Measurements from ENCODE around the gene SSC5D. TPM values are rescaled to one million over a fixed set of nuclear protein-coding genes. Genes with fewer than 3 reads are reported as not detected.

SSC5D gene
- total RNA-seq, 2 donors from 2014 or later, result 32.4 to 40.6 TPM

GRCh38 chr19:55542292-55542855, 54.1 kb downstream of the SSC5D start:
- intact Hi-C loops (cut with DNase I), result no loop called here
- no peak for DNase-seq (ENCODE audit: low spot score)

DNA sequence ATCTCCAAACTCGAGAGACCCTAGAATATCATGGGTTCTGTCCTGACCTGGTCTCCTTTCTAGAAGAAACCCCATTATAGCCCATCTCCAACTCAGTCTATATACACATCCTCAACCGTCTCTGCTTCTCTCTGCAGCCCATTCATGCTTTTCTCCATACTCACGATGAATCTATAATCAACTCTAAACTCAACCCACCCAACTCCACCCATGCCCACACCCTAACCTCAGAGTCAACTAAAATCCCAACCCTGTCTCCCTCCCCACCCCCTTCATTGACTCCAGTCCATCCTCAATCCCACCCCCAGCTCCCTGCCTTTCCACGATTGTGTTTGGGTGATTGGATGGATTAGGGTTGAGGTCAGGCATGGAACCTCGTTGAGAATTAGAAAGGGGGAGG, 55.3 kb downstream of the SSC5D start:
- DNase-seq (ENCODE audit: low spot score), result no peak
- intact Hi-C loops (cut with DNase I), result no loop called here

DNA sequence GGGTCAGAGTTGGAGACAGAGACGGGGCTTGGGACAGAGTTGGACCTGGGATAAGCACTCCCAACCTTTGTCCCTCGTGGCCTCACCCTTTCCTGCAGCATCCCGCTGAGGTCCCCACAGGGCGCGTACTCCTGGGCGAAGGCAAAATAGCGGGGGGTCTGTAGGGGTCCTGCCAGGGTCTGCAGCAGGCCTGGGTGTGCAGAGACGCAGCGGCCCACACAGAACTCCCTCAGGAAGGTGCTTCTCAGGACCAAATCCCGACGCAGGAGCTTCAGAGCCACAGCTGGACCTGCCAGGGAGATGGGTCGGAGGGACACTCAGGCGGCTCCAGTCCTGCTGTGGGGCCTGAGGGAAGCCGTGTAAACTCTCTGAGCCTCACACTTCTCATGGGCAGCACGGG, 55.8 kb downstream of the SSC5D start:
- intact Hi-C loops (cut with DNase I), result no loop called here
- DNase-seq (ENCODE audit: low spot score), result no peak

- intact Hi-C loops (cut with DNase I), result no loop called here
- no peak for DNase-seq (ENCODE audit: low spot score)
These were observed 56.7 kb downstream of the SSC5D start for GRCh38 chr19:55544776-55545439.

GRCh38 chr19:55545443-55545842, 57.2 kb downstream of the SSC5D start, which contains the start of gene SBK3:
Gene SBK3 (minus strand): TSS chr19:55545543. CDS start chr19:55545543, 0 bp downstream.
- DNase-seq (ENCODE audit: low spot score), result no peak
- intact Hi-C loops (cut with DNase I), result no loop called here

DNA sequence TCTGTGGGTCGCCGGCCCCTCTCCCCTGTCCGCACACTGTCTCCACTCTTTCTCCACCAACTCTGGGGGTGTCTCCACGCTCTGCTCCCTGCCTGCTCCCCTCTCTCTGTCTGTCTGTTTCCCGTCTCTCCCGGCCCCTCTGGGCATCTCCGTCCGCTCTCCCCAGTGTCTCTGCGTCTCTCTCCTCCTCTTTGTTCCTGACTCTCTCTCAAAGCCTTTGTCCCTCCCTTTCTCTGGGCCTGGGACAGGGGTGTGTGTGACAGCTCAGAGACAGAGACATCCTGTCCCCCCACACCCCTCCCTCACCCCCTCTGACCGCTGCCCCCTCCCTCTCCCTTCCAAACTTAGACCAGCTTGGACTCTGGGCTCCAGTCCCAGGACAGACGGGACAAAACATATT, 57.8 kb downstream of the SSC5D start:
- intact Hi-C loops (cut with DNase I), result no loop called here
- DNase-seq (ENCODE audit: low spot score), result no peak

DNA sequence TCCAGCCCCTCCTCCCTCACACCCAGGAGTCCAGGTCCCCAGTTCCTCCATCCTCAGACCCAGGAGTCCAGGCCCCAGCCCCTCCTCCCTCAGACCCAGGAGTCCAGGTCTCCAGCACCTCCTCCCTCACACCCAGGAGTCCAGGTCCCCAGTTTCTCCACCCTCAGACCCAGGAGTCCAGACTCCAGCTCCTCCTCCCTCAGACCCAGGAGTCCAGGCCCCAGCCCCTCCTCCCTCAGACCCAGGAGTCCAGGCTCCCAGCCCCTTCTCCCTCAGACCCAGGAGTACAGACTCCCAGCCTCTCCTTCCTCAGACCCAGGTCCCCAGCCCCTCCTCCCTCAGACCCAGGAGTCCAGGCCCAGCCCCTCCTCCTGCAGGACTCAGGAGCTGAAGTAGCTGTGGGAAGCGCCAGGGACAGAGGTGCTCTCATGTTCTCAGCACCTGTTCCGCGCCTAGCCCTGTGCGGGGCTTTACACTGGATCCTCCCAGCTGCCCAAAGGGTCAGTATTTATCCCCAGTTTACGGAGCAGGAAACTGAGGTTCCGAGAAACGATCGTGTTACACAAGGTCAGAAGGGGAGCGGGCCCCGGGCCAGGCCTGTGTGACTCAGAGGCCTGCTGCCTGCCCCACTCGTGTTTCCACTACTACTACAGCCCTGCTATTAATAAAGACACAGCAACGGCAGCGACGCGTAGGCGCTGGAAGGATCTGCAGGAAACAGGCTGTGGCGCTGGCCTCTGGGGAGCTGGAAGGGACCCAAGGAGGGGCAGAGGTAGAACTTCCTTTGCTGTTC, 58.8 kb downstream of the SSC5D start:
- peak; percentile 92 for DNase-seq (ENCODE audit: low spot score)
- intact Hi-C loops (cut with DNase I), result no loop called here

DNA sequence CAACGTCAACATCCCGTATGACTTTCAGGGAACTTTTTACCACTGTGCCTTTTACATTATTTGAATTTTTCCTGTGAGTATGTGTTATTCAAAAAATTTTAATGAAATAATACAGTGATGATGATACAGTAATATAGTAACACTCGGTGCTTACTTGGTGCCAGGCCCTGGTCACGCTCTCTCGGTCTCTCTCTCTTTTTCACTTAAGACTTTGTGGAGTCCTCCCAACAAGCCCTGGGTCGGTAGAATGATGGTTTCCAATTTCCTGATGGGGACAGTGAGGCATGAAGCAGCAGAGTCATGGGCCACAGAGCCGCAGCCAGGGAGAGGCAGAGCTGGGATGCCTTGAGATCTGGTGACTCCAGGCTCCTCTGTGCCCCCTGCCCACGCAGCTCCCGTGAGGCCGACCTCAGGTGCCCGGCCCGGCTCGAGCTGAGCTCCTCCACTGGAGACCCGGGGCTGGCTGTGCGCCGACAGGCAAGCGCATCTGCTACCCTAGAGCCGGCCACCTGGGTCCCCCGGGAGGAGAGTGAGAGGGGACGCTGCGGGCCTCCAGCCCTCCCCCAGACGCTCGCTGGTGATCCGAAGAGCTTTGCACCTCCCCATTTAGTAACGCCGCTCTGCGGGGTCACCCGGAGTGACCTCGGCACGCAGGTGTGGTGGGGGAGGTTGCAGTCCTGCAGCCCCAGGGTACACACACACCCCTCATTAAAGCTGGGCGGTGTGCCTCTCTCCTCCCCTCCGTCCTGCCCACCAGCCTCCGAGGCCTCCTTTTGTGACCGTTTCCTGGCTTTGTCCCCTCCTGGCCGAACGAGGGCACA, 61.5 kb downstream of the SSC5D start:
- DNase-seq (ENCODE audit: low spot score), result no peak
- intact Hi-C loops (cut with DNase I), result no loop called here

- intact Hi-C loops (cut with DNase I), result no loop called here
- DNase-seq (ENCODE audit: low spot score), result no peak
These were observed 62.0 kb downstream of the SSC5D start for GRCh38 chr19:55550321-55550650.

- DNase-seq (ENCODE audit: low spot score), result no peak
These were observed 64.0 kb downstream of the SSC5D start for GRCh38 chr19:55552206-55552605.

GRCh38 chr19:55552620-55553019, 64.4 kb downstream of the SSC5D start:
- no peak for DNase-seq (ENCODE audit: low spot score)
- intact Hi-C loops (cut with DNase I), result no loop called here

More at GRCh38 chr19:55552206-55552605, 64.0 kb downstream of the SSC5D start:
- intact Hi-C loops (cut with DNase I), result no loop called here

DNA sequence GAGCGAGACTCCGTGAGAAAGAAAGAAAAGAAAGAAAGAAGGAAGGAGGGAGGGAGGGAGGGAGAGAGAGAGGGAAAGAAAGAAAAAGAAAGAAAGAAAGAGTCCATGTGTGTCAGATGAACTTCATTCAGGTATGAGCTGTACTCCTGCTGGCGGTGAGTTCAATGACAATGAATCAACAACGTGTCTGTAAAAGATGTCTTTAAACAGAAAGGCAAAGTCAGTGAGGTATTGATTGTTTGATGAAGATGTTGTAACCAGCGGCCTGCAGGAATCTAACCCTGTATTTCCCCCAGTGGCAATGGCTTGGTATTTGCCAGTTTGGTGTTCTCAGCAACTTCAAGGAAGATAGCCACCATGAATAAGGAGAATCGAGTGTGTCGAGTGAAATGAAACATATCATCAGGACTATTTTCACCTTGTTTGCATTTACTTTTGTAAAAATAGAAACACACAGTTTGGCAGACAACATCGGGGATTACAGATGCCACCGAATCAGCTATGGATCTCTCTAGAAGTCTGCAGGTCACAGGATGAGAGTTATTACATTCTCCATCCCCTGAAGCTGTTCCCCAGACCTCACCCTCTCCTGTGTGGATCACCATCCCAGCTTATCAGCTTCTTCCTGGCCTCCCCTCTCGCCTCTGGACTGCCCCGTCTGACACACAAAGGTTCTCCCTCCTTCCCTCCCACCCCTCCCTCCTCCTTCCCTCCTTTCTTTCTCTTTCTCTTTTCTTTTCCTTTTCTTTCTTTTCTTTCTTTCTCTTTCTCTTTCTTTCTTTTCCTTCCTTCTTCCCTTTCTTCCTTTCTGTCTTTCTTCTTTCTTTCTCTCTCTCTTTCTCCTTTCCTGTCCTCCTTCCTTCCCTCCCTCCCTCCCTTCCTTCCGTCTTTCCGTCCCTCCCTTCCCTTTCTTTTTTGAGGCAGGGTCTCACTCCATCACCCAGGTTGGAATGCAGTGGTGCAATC, 65.3 kb downstream of the SSC5D start:
- no peak for DNase-seq (ENCODE audit: low spot score)
- intact Hi-C loops (cut with DNase I), result no loop called here

- no peak for DNase-seq (ENCODE audit: low spot score)
- intact Hi-C loops (cut with DNase I), result no loop called here
These were observed 66.1 kb downstream of the SSC5D start for GRCh38 chr19:55554302-55554701.

- no peak for DNase-seq (ENCODE audit: low spot score)
- intact Hi-C loops (cut with DNase I), result no loop called here
These were observed 66.5 kb downstream of the SSC5D start for GRCh38 chr19:55554741-55555152.

DNA sequence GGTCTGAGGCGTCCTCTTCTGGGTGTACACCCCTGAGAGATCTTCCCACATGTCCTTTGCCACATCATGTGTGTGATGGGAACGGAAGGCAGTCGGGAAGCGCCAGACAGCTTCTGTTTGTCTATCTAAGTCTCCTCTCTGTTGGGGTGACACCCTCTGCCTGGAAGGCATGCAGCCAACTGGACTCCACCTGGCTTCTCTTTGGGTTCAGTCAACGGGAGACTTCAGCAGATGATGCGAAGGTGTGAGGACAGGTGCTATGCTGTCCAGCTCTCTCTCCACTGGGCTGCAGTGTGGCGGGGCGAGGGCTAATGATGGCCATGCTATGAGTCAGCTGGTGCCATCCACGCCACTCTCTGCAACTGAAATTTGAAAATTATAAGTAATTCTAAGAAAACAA, 71.4 kb downstream of the SSC5D start:
- DNase-seq (ENCODE audit: low spot score), result no peak
- intact Hi-C loops (cut with DNase I), result no loop called here

GRCh38 chr19:55563261-55563690, 75.0 kb downstream of the SSC5D start:
- no peak for DNase-seq (ENCODE audit: low spot score)
- intact Hi-C loops (cut with DNase I), result no loop called here

- no peak for DNase-seq (ENCODE audit: low spot score)
- intact Hi-C loops (cut with DNase I), result no loop called here
These were observed 78.6 kb downstream of the SSC5D start for GRCh38 chr19:55566823-55567222.

DNA sequence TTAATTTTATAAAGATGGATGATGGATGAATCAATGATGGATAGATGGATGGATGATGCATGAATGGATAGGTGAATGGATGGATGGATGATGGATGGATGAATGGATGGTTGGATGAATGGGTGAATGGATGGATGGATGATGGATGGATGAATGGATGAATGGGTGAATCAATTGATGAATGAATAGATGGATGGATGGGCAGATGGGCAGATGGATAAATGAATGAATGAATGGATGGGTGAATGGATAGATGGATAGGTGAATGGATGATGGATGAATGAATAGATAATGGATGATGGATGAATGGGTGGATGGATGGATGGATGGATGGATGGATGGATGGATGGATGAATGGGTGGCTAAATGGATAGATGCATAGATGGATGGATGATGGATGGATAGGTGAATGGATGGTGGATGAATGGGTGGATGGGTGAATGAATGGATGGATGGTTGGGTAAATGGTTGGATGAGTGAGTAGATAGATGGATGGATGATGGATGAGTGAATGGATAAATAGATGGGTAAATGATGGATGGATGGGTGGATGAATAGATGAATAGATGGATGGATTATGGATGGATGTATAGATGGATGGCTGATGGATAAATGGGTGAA, 79.6 kb downstream of the SSC5D start:
- no peak for DNase-seq (ENCODE audit: low spot score)
- intact Hi-C loops (cut with DNase I), result no loop called here
